Trophoblast cell (in vitro differentiated cells and primary cell): ENCODE results near the gene MOCS3.

Source experiments
- DNase-seq, 2 donors: peaks; one replicate each; pipeline ENCODE4 v3.0.0-alpha.2; 2016
- H2AFZ ChIP-seq: 2 replicates; pipeline ENCODE4 v1.6.1; 2013; ENCODE audit warnings: low read length, moderate library complexity, mild to moderate bottlenecking; ENCODE audit not compliant: insufficient read depth, poor library complexity
- H2AK5ac ChIP-seq: 2 replicates; pipeline ENCODE4 v1.6.1; 2013; ENCODE audit warnings: mild to moderate bottlenecking, low read length
- H2BK120ac ChIP-seq: 2 replicates; pipeline ENCODE4 v1.6.1; 2013; ENCODE audit warnings: low read length, mild to moderate bottlenecking, moderate library complexity; ENCODE audit not compliant: insufficient read depth, poor library complexity
- H2BK12ac ChIP-seq: 2 replicates; pipeline ENCODE4 v1.6.1; 2013; ENCODE audit warnings: mild to moderate bottlenecking, low read length, moderate library complexity
- H2BK5ac ChIP-seq: 2 replicates; pipeline ENCODE4 v1.6.1; 2013; ENCODE audit warnings: low read length, low read depth, moderate library complexity, mild to moderate bottlenecking; ENCODE audit not compliant: poor library complexity
- H3K14ac ChIP-seq: 2 replicates; pipeline ENCODE4 v1.6.1; 2013; ENCODE audit warnings: mild to moderate bottlenecking, low read length
- H3K18ac ChIP-seq: 2 replicates; pipeline ENCODE4 v1.6.1; 2013; ENCODE audit warnings: mild to moderate bottlenecking, low read length
- H3K23ac ChIP-seq: 2 replicates; pipeline ENCODE4 v1.6.1; 2013; ENCODE audit warnings: low read length
- H3K27ac ChIP-seq: 2 replicates; pipeline ENCODE4 v1.5.1; 2013; ENCODE audit warnings: low read depth, mild to moderate bottlenecking, inconsistent platforms, low read length, moderate library complexity
- H3K27me3 ChIP-seq: 2 replicates; pipeline ENCODE4 v1.6.1; 2013; ENCODE audit warnings: inconsistent platforms, mild to moderate bottlenecking, low read length, moderate library complexity; ENCODE audit not compliant: insufficient read depth
- H3K36me3 ChIP-seq, 2 experiments: 1 replicate in 1 of 2; 2 replicates in 1 of 2; pipeline ENCODE4 v1.6.1; 2013; ENCODE audit warnings: low read length in 2 of 2, mild to moderate bottlenecking in 2 of 2, moderate library complexity in 1 of 2; ENCODE audit not compliant: insufficient read depth in 2 of 2, control insufficient read depth in 1 of 2
- H3K4ac ChIP-seq: 2 replicates; pipeline ENCODE4 v1.6.1; 2013; ENCODE audit warnings: low read depth, mild to moderate bottlenecking, low read length, moderate library complexity
- H3K4me1 ChIP-seq, 2 experiments: 1 replicate in 1 of 2; 2 replicates in 1 of 2; pipeline ENCODE4 v1.6.1; 2013; ENCODE audit warnings: low read length in 2 of 2, mild to moderate bottlenecking in 2 of 2, moderate library complexity in 1 of 2; ENCODE audit not compliant: insufficient read depth in 2 of 2, control insufficient read depth in 1 of 2
- H3K4me2 ChIP-seq: 2 replicates; pipeline ENCODE4 v1.6.1; 2013; ENCODE audit warnings: inconsistent platforms, mild to moderate bottlenecking, low read length, moderate library complexity
- H3K4me3 ChIP-seq: 2 replicates; pipeline ENCODE4 v1.5.1; 2013; ENCODE audit warnings: mild to moderate bottlenecking, low read depth, low read length, inconsistent platforms
- H3K79me1 ChIP-seq: one replicate; pipeline ENCODE4 v1.6.1; 2013; ENCODE audit warnings: low read length
- H3K79me2 ChIP-seq: 2 replicates; pipeline ENCODE4 v1.6.1; 2013; ENCODE audit warnings: low read length, mild to moderate bottlenecking; ENCODE audit not compliant: control insufficient read depth, insufficient read depth, poor library complexity
- H3K9ac ChIP-seq: 2 replicates; pipeline ENCODE4 v1.6.1; 2013; ENCODE audit warnings: mild to moderate bottlenecking, low read length
- H3K9me3 ChIP-seq: 2 replicates; pipeline ENCODE4 v1.6.1; 2013; ENCODE audit warnings: low read depth, mild to moderate bottlenecking, control low read depth, inconsistent platforms, low read length; ENCODE audit not compliant: insufficient read depth
- H4K12ac ChIP-seq: 2 replicates; pipeline ENCODE4 v1.6.1; 2013; ENCODE audit warnings: low read depth, mild to moderate bottlenecking, low read length, moderate library complexity
- H4K8ac ChIP-seq: 2 replicates; pipeline ENCODE4 v1.6.1; 2013; ENCODE audit warnings: low read depth, mild to moderate bottlenecking, low read length, moderate library complexity
- H4K91ac ChIP-seq: one replicate; pipeline ENCODE4 v1.6.1; 2013; ENCODE audit warnings: low read depth, mild to moderate bottlenecking, low read length, moderate library complexity
- WGBS: extraction: QIAGEN DNeasy Blood & Tissue Kit; methylation state at CpG from one replicate; pipeline ENCODE4 v1.1.7; 2013; ENCODE audit warnings: missing lambda C conversion rate; ENCODE audit not compliant: insufficient read length, insufficient coverage; ENCODE audit errors: extremely low coverage; 5-methylcytosine and 5-hydroxymethylcytosine counted together

The MOCS3 gene

DNA sequence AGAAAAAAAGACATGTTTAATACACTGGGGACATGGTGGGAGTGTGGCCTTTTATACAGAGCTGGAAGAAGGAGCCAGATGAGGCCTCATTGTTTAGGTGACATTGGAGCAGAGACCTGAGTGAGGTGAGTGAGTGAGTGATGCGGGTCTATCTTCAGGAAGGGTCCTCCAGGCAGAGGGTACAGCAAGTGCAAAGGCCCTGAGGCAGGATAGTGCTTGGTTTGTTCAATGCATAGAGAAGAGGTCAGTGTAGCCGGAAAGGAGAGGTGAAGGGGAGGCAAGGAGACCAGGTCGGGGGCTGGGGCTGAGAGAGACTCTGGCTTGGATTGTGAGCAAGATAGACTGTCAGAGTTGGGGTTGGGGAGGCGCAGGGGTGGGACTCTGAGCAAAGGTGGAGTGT lies 40.7 kb downstream of the MOCS3 start:
- Histone ChIP-seq H4K8ac (no peak overlapping the region), H2BK12ac (no peak overlapping the region), H2BK5ac (no peak overlapping the region), H2BK120ac (no peak overlapping the region), H2AFZ (no peak overlapping the region), H4K91ac (no peak overlapping the region), H3K27ac (no peak overlapping the region), H3K27me3 (no peaks in the 10 kb centered on the region), H3K79me1 (peaks cover 3% of the 10 kb centered on the region), H3K9ac (no peak overlapping the region), H3K79me2 (no peaks in the 10 kb centered on the region), H3K36me3 (no peaks in the 10 kb centered on the region), H3K23ac (no peak overlapping the region), H3K4me3 (no peak overlapping the region), H3K4me2 (no peak overlapping the region), H3K4ac (no peak overlapping the region), H3K9me3 (no peaks in the 10 kb centered on the region), H3K4me1 (peaks cover 0 to 5% of the 10 kb centered on the region in 2 experiments), H3K18ac (no peak overlapping the region), H4K12ac (no peak overlapping the region), H2AK5ac (no peak overlapping the region), H3K14ac (no peak overlapping the region)
- DNase-seq = no peak
- WGBS = no CpG with 5 or more reads among the region's 4 CpGs

DNA sequence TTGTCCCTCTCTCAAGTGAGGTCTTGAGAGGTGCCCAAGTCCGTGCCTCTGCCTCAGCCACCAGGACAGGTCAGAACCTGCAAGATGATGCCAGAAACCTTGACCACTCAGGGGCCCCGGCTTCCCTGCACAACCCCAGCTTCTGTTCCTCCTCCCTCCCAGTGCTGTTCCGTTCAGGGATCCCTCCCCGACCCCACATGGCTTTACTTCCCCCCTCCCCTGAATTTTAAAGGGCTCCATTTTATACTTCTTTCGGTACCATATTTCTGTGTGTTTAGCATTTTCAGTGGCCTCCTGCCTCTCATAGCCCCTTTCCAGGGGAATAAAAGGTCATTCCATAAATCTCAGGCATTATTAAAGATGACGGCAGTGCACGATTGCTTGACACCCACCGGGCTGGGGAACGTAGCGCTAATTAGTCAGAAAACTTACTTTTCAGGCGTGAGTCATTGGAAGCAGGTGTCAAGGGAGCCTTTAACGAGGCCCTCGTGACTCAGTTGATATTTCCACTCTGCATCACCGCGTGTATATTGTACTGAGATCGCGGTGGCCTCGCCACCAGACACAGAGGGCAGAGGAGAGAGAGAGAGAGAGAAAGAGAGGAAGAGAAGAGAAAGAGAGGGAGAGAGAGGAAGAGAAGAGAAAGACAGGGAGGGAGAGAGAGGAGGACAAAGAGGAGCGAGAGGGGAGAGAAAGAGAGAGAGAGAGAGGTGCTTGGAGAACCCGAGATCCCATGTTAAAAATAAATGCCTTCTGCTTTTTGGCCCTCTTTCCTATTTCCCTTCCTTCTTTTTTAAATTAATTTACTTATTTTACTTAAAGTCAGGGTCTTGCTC lies 43.0 kb downstream of the MOCS3 start:
- Histone ChIP-seq H3K79me2 (no peaks in the 10 kb centered on the region), H3K4ac (no peak overlapping the region), H3K36me3 (no peaks in the 10 kb centered on the region), H3K14ac (no peak overlapping the region), H3K4me2 (no peak overlapping the region), H3K4me1 (peaks cover 0 to 4% of the 10 kb centered on the region in 2 experiments), H3K9me3 (peaks cover 2% of the 10 kb centered on the region), H3K18ac (no peak overlapping the region), H2AK5ac (no peak overlapping the region), H4K8ac (no peak overlapping the region), H3K79me1 (peaks cover 3% of the 10 kb centered on the region), H3K9ac (no peak overlapping the region), H2BK5ac (no peak overlapping the region), H2BK120ac (no peak overlapping the region), H3K23ac (no peak overlapping the region), H4K91ac (no peak overlapping the region), H4K12ac (no peak overlapping the region), H2BK12ac (no peak overlapping the region), H3K27ac (no peak overlapping the region), H3K4me3 (no peak overlapping the region), H3K27me3 (no peaks in the 10 kb centered on the region), H2AFZ (no peak overlapping the region)
- DNase-seq = peak in 1 of 2 donors; percentile 15
- WGBS = no CpG with 5 or more reads among the region's 20 CpGs

DNA sequence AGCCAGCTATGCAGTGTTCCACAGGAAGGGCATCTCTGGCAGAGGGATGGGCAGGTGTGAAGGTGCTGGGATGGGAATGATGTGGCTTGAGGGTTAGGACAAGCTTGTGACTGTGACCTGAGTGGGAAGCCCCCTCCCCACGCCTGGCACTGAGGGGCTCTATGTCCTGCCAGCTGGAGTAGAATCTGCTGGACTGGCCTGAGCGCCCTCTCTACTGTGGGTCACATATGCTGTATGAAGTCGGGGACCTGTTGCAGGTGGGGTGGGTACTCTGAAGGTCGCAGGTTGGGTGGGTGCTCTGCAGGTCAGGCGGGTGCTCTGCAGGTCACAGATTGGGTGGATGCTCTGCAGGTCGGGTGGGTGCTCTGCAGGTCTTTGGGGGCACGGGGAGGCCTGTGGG lies 44.0 kb downstream of the MOCS3 start:
- Histone ChIP-seq H3K27ac (no peak overlapping the region), H2BK5ac (no peak overlapping the region), H3K27me3 (no peaks in the 10 kb centered on the region), H3K4me3 (no peak overlapping the region), H2BK12ac (no peak overlapping the region), H3K79me2 (no peaks in the 10 kb centered on the region), H4K12ac (no peak overlapping the region), H2AFZ (no peak overlapping the region), H3K18ac (no peak overlapping the region), H3K9me3 (peaks cover 2% of the 10 kb centered on the region), H3K4me2 (no peak overlapping the region), H3K23ac (no peak overlapping the region), H3K14ac (no peak overlapping the region), H4K8ac (no peak overlapping the region), H3K79me1 (peaks cover 3% of the 10 kb centered on the region), H4K91ac (no peak overlapping the region), H3K36me3 (no peaks in the 10 kb centered on the region), H3K9ac (no peak overlapping the region), H2BK120ac (no peak overlapping the region), H3K4ac (no peak overlapping the region), H3K4me1 (peaks cover 0 to 2% of the 10 kb centered on the region in 2 experiments), H2AK5ac (no peak overlapping the region)
- WGBS = no CpG with 5 or more reads among the region's 7 CpGs
- DNase-seq = no peak

DNA sequence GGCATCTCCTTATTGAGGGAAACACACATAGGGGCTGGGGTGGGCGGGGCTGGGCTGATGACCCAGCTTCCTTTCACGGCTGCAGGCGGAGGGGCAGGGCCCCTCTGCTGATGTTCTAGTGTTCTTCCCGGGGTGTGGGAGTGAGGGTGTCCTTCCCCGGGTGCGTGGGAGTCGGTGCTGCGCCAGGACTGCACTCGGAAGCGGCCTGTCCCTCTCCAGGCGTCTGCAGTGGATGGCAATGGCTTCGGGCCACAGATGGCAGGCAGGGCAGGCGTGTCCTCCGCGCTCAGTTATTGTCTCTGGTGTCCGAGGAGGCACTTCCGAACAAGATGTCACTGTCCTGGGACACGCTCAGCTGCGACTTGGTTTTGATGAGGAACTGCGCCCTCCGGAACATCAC lies 45.1 kb downstream of the MOCS3 start:
- H3K4ac ChIP-seq = no peak overlapping the region
- H3K27ac ChIP-seq = no peak overlapping the region
- no peaks in the 10 kb centered on the region for H3K79me2 ChIP-seq
- no peak overlapping the region for H4K12ac ChIP-seq
- H3K4me2 ChIP-seq = no peak overlapping the region
- no peaks in the 10 kb centered on the region for H3K36me3 ChIP-seq
- peaks cover 2% of the 10 kb centered on the region for H3K9me3 ChIP-seq
- H3K9ac ChIP-seq = no peak overlapping the region
- no peak for DNase-seq
- H4K91ac ChIP-seq = no peak overlapping the region
- no peak overlapping the region for H2AK5ac ChIP-seq
- no peak overlapping the region for H3K4me3 ChIP-seq
- no peak overlapping the region for H4K8ac ChIP-seq
- no peaks in the 10 kb centered on the region for H3K27me3 ChIP-seq
- H3K18ac ChIP-seq = no peak overlapping the region
- H2BK120ac ChIP-seq = no peak overlapping the region
- no peak overlapping the region for H2BK5ac ChIP-seq
- H3K23ac ChIP-seq = no peak overlapping the region
- peaks cover 2% of the 10 kb centered on the region for H3K79me1 ChIP-seq
- H2AFZ ChIP-seq = no peak overlapping the region
- H3K4me1 ChIP-seq = peaks cover 0 to 2% of the 10 kb centered on the region in 2 experiments
- H3K14ac ChIP-seq = no peak overlapping the region
- H2BK12ac ChIP-seq = no peak overlapping the region
- WGBS = no CpG with 5 or more reads among the region's 21 CpGs
